ENCODE measurements around the gene SDR9C7.
"Not testable (repeated sequence)": the region's sequence is repeated elsewhere in the genome, so short reads cannot be mapped to it uniquely, and the experiment has no call there.

The SDR9C7 gene

GRCh38 chr12:56933826-56934625 is at the start of gene SDR9C7:
SDR9C7 (minus strand) TSS chr12:56934408; CDS start chr12:56934261, 147 bp downstream.
- DNase-seq (ENCODE audit: low read depth in 2 of 2) = no peak

DNA sequence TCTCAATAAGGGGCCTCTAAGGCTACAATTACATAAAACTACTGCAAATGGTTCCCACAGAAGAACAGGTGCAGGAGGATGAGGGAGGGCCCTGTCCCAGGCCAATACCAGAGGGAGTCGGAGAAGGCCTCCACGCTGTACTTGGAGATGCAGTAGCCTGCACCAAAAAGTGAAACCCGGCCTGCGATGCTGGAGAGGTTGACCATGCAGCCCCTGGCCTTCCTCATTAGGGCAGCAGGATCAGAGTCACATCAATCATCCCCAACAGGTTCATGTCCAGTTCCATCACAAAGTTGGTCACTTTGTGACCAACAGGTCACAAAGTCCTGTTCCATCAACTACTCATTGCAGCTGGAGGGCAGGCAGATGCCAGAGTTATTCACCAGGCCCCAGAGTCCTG is 49.2 kb upstream of the SDR9C7 start:
- no peak for DNase-seq (ENCODE audit: low read depth in 2 of 2)

GRCh38 chr12:56982578-56983236 is 48.5 kb upstream of the SDR9C7 start:
- not testable (repeated sequence) for DNase-seq (ENCODE audit: low read depth in 2 of 2)

DNA sequence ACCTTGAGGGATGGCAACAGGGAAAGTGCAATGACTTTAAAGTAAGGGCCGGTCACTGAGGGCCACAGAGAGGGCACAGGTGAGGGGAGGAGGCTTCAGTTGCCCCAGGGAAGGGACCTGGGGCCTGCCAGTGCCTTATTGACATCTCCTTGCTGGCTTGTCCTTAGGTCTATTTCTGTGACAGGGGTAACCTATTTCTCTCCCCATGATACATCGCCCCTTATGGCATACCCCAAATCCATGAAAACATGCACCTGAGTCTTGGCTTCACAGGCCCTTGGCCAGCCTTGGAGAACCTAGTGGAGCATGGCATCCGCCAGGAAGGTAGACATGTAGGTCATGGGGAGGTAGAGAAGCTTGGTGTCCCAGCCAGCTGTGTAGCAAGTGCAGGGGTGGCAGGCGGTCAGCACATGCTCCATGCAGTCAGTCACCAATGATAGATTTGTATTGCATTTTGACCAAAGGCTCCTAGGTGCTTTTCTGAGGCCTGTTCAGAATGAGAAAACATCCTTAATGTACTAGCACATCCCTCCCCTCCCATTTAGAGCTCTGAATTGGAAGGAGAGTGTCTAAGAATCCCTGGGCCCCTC is 46.8 kb upstream of the SDR9C7 start:
- DNase-seq (ENCODE audit: low read depth in 2 of 2) = no peak

- DNase-seq (ENCODE audit: low read depth in 2 of 2) = no peak
Observed at GRCh38 chr12:56980268-56980667, 46.1 kb upstream of the SDR9C7 start.

GRCh38 chr12:56979628-56980027 is 45.4 kb upstream of the SDR9C7 start:
- no peak for DNase-seq (ENCODE audit: low read depth in 2 of 2)

DNA sequence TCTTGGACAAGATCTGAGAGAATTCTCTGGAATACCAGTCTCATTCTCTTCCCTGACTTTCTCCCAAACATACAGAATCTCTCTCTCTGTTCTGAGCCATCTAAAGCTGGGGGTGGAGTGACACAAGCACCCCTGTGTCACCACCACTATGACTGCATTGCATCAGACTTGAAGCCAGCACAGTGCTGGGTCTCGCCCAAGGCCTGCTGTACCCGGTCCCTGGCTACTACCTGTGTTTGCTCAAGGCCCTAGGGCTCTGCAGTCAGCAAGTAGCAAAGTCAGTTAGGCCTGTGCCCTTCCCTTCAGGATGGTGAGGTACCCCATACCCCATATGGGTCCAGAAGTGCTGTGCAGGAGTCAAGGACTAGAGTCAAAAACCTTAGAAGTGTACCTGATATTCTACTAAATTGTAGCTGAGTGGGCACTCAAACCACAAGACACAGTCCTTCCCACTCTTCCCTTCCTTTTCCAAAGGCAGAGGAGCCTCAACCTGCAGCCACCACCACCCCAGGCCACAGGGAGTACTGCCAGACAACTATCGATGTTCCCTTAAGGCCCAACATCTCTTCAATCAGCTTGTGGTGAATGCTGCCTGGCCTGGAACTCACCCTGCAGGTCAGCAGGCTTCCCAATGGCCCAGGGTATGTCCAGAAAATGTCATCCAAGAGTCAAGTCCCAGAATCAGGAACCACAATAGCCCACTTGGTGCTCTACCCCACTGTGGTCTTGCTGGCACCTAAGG is 44.4 kb upstream of the SDR9C7 start:
- no peak for DNase-seq (ENCODE audit: low read depth in 2 of 2)

DNA sequence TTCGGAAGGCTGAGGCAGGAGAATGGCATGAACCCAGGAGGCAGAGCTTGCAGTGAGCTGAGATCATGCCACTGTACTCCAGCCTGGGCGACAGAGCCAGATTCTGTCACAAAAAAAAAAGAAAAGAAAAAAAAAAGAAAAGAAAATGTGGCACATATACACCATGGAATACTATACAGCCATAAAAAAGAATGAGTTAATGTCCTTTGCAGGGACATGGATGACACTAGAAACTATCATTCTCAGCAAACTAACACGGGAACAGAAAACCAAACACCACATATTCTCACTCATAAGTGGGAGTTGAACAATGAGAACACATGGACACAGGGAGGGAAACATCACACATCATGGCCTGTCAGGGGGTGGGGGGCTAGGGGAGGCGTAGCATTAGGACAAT is 43.2 kb upstream of the SDR9C7 start:
- not testable (repeated sequence) for DNase-seq (ENCODE audit: low read depth in 2 of 2)

- not testable (repeated sequence) for DNase-seq (ENCODE audit: low read depth in 2 of 2)
Observed at GRCh38 chr12:56974224-56974623, 40.0 kb upstream of the SDR9C7 start.

DNA sequence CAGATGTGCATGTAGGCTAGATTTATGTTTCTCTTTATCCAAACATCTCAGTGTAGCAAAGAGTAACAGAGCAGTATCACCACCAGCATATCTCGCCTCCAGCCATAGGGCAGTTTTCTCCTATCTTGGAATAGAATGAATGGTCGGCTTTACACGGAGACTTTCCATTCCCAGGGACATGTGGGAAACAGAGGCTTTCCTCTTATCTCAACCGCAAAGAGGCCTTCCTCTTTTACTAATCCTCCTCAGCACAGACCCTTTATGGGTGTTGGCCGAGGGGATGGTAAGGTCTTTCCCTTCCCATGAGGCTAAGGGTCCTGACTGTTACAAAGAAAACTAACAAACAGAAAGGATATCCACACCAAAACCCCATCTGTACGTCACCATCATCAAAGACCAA is 34.7 kb upstream of the SDR9C7 start:
- DNase-seq (ENCODE audit: low read depth in 2 of 2) = not testable (repeated sequence)

- not testable (repeated sequence) for DNase-seq (ENCODE audit: low read depth in 2 of 2)
Observed at GRCh38 chr12:56965997-56966642, 31.9 kb upstream of the SDR9C7 start.

GRCh38 chr12:56965124-56965523 is 30.9 kb upstream of the SDR9C7 start:
- not testable (repeated sequence) for DNase-seq (ENCODE audit: low read depth in 2 of 2)

DNA sequence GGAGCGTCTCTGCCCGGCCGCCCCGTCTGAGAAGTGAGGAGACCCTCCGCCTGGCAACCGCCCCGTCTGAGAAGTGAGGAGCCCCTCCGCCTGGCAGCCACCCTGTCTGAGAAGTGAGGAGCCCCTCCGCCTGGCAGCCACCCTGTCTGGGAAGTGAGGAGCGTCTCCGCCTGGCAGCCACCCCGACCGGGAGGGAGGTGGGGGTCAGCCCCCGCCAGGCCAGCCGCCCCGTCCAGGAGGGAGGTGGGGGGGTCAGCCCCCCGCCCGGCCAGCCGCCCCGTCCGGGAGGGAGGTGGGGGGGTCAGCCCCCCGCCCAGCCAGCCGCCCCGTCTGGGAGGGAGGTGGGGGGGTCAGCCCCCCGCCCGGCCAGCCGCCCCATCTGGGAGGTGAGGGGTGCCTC is 29.3 kb upstream of the SDR9C7 start:
- not testable (repeated sequence) for DNase-seq (ENCODE audit: low read depth in 2 of 2)

DNA sequence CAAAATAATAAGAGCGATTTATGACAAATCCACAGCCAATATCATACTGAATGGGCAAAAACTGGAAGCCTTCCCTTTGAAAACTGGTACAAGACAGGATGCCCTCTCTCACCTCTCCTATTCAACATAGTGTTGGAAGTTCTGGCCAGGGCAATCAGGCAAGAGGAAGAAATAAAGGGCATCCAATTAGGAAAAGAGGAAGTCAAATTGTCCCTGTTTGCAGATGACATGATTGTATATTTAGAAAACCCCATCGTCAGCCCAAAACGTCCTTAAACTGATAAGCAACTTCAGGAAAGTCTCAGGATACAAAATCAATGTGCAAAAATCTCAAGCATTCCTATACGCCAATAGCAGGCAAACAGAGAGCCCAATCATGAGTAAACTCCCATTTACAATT is 28.0 kb upstream of the SDR9C7 start:
- not testable (repeated sequence) for DNase-seq (ENCODE audit: low read depth in 2 of 2)

DNA sequence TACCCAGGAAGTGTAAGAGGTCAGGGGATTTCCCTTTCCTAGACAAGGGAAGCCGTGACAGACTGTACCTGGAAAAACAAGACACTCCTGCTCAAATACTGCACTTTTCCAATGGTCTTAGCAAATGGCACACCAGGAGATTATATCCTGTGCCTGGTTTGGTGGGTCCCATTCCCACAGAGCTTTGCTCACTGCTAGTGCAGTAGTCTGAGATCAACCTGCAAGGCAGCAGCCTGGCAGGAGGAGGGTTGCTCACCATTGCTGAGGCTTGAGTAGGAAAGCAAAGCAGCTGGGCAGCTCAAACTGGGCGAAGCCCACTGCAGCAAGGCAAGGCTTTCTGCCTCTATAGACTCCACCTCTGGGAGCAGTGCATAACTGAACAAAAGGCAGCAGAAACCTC is 24.2 kb upstream of the SDR9C7 start:
- no peak for DNase-seq (ENCODE audit: low read depth in 2 of 2)

DNA sequence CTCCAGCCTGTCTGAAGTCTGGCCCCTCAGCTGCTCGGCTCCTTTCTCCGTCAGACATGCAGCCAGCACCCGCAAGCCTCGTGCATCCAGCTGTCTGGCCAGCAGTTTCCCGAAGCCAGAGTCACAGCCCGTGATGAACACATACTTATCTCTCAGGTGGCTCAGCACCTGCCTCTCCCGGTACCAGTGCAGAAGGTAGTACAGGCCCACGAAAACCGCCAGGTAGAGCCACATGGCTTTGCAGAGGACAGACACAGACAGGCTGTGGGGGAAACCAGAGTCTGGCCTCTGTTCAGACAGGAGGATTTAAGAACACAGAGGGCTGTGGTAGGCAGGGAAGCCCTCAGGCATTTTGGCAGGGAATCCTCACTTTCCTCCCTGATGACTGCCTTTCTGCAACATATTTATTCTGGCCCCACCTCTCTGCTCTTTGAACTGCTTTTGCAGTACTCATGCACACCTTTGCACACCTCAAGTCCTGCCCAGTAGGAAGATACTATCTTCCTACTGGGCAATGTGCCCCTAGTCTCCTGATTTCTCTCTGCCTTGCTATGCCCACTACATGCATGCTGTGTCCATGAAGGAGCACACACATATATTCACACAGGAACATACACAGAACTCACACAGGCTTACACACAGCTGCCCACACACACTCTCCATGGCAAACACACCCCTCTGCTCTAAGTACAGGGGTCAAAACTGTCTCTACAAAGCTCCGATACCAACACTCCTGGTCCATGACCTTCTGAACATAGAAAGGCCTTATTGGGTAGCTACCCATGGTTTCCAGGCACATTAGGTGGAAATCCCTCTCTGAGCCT is 23.2 kb upstream of the SDR9C7 start, which contains the start of gene RDH16:
Gene RDH16 (minus strand): TSS at position 380 of the 824 bp plus-strand sequence. CDS start 146 bp downstream, at position 234.
- DNase-seq (ENCODE audit: low read depth in 2 of 2) = no peak

GRCh38 chr12:56955631-56956256 is 21.5 kb upstream of the SDR9C7 start:
- no peak for DNase-seq (ENCODE audit: low read depth in 2 of 2)

DNA sequence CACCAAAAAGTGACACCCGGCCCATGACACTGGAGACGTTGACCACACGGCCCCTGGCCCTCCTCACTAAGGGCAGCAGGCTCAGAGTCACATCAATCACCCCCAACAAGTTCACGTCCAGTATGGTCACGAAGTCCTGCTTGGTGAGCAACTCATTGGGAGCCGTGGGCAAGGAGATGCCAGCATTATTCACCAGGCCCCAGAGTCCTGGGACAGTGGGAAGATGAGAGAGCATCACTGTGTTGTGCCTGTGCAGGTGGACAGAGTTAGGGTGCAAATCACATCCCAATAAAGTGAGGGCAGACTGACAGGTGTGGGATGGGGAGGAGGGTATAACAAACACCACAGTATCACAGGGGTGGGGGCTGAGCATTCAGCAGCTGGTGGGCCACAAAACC is 20.7 kb upstream of the SDR9C7 start:
- no peak for DNase-seq (ENCODE audit: low read depth in 2 of 2)

DNA sequence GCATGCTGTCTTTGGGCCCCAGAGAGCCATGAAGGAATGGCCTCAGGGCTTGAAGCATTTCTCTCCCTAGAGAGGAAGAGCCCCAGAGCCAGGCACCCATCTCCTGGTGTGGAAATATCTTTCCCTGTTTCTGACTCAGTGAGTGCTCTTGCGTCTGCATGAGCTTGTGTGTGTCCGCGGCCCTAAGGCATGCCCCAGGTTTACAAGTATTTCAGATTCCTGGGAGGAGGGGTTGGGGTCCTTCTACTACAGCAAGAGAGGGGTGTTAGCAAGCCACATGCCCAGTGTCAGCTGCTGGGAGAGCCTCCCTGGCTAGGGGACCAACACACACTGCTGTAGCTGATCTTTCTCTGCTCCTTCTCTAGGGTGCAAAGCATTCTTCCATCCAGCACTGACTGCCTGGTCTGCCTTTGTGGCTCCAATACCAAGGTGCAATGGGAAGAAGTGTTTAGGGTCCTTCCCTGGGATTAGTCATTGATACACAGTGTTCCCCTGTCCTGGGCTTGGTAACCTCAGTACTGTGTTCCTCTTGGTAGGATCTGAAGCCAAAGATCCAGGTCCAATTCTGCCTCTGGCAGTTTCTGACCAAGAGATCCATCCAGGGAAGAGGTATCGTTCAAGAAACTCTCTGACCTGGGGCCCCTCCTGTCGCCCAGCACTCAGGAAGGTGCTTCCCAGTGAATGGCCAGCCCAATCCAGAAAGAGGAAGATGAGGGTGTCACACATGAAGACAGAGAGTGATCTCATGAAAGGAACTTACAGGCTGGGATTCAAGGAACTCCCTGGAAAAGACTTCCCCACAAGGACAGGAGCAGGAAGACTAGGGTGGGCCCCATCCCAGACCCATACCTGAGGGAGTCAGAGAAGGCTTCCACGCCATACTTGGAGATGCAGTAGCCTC is 20.1 kb upstream of the SDR9C7 start:
- no peak for DNase-seq (ENCODE audit: low read depth in 2 of 2)

Data from stimulated activated CD4-positive, alpha-beta T cell treated with anti-CD3 and anti-CD28 coated beads, Interleukin-12 subunit alpha, Interleukin-12 subunit beta, amount 100 ng/mL, for 24 hours (primary cell).